ENCODE data around the gene FAM120B.

GRCh38 chr6:170366248-170366960 lies 59.8 kb downstream of the FAM120B start:
- TF ChIP-seq ELF1 (IDR thresholded peaks at IDR 0.05; ENCODE audit: borderline replicate concordance, low read depth) (no peak), MAX (IDR thresholded peaks at IDR 0.05) (no peak), ZBTB33 (IDR thresholded peaks at IDR 0.05; ENCODE audit: extremely low read depth, insufficient replicate concordance, low read length) (no peak), POLR2A (IDR thresholded peaks at IDR 0.05; ENCODE audit: borderline replicate concordance, extremely low read depth, insufficient read depth, insufficient read length) (no peak), EZH2 (IDR thresholded peaks at IDR 0.05) (no peak), SRF (IDR thresholded peaks at IDR 0.05; ENCODE audit: low read depth) (no peak), CTCF (IDR thresholded peaks at IDR 0.05 in 2 of 3, conservative IDR thresholded peaks at IDR 0.05 in 1 of 3; ENCODE audit: borderline replicate concordance in 1 of 3, insufficient read depth in 1 of 3, low read depth in 2 of 3, low read length in 2 of 3) (no peak), TCF7L2 (IDR thresholded peaks at IDR 0.05; ENCODE audit: borderline replicate concordance, extremely low read depth, insufficient read depth, insufficient read length) (no peak)

Data from HCT116 (cell line).